ENCODE data around the gene BPHL. TPM values are rescaled to one million over a fixed set of nuclear protein-coding genes. Genes with fewer than 3 reads are reported as not detected.

Gene BPHL
- polyA plus RNA-seq, 1 of the 3 experiments (the other 2 are of a cell fraction), result 21.7 TPM

DNA sequence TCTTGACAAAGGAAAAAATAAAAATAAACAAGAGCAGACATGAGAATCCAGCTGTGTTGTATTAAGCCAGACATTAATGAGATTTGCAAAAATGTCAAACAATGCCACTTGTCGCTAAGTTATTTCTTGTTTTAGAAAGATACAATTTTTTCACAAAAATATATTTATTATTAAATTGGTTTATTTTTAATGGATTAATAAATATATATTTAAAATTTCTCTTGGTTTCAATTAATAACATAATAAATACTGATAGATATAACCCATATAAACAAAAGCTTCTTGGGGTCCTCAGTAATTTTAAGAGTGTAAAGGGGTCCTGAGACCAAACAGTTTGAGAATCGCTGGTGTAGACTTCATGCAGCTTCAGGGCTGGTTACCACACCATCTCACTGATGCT, 82.9 kb downstream of the BPHL start:
- 90% methylated on average over 2 of the region's 2 CpGs for WGBS (ENCODE audit: low lambda C conversion rate)

More for the DNA sequence above, 82.9 kb downstream of the BPHL start:
- ChIA-PET CTCF (no interaction called here), POLR2A (no interaction called here)
- H3K27me3 ChIP-seq (ENCODE audit: insufficient read depth), result no peaks in the 10 kb centered on the region
- no peaks in the 10 kb centered on the region for H3K4me1 ChIP-seq (ENCODE audit: control insufficient read depth in 1 of 2, insufficient read depth in 2 of 2, low read depth in 1 of 2, low read length in 1 of 2)
- no peak overlapping the region for H3K27ac ChIP-seq (ENCODE audit: low read depth in 2 of 2, low read length in 1 of 2)
- H3K9me2 ChIP-seq, result no peaks in the 10 kb centered on the region
- H3K79me2 ChIP-seq (ENCODE audit: insufficient read depth), result no peaks in the 10 kb centered on the region
- H4K20me1 ChIP-seq (ENCODE audit: insufficient read depth), result no peaks in the 10 kb centered on the region
- no peak overlapping the region for H3K9ac ChIP-seq
- H3K4me2 ChIP-seq, result no peak overlapping the region
- H3K4me3 ChIP-seq (ENCODE audit: low read depth in 2 of 2, low read length in 1 of 2), result no peak overlapping the region
- H3F3A ChIP-seq (replicated peaks; ENCODE audit: insufficient read depth), result no peaks in the 10 kb centered on the region
- no peaks in the 10 kb centered on the region for H3K9me3 ChIP-seq
- no peaks in the 10 kb centered on the region for H3K36me3 ChIP-seq (replicated peaks in 1 of 2; ENCODE audit: control insufficient read depth in 1 of 2, insufficient read depth in 2 of 2, low read length in 1 of 2)
- DNase-seq, result no peak
- no peak overlapping the region for H2AFZ ChIP-seq (ENCODE audit: low read depth)
- TF ChIP-seq, protein P1, sequence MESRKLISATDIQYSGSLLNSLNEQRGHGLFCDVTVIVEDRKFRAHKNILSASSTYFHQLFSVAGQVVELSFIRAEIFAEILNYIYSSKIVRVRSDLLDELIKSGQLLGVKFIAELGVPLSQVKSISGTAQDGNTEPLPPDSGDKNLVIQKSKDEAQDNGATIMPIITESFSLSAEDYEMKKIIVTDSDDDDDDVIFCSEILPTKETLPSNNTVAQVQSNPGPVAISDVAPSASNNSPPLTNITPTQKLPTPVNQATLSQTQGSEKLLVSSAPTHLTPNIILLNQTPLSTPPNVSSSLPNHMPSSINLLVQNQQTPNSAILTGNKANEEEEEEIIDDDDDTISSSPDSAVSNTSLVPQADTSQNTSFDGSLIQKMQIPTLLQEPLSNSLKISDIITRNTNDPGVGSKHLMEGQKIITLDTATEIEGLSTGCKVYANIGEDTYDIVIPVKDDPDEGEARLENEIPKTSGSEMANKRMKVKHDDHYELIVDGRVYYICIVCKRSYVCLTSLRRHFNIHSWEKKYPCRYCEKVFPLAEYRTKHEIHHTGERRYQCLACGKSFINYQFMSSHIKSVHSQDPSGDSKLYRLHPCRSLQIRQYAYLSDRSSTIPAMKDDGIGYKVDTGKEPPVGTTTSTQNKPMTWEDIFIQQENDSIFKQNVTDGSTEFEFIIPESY (IDR thresholded peaks at IDR 0.05; ENCODE audit: borderline replicate concordance, low read depth), result no peak
- no peak for TF ChIP-seq FOXM1 (IDR thresholded peaks at IDR 0.05; ENCODE audit: low read depth)
- no peak for TF ChIP-seq RXRA (IDR thresholded peaks at IDR 0.05; ENCODE audit: borderline replicate concordance, low read depth)
- no peak for TF ChIP-seq SIN3A (IDR thresholded peaks at IDR 0.05; ENCODE audit: borderline replicate concordance, low read depth, low read length)
- TF ChIP-seq, protein P2, sequence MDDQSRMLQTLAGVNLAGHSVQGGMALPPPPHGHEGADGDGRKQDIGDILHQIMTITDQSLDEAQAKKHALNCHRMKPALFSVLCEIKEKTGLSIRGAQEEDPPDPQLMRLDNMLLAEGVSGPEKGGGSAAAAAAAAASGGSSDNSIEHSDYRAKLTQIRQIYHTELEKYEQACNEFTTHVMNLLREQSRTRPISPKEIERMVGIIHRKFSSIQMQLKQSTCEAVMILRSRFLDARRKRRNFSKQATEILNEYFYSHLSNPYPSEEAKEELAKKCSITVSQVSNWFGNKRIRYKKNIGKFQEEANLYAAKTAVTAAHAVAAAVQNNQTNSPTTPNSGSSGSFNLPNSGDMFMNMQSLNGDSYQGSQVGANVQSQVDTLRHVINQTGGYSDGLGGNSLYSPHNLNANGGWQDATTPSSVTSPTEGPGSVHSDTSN (IDR thresholded peaks at IDR 0.05), result no peak
- TF ChIP-seq NFIC (IDR thresholded peaks at IDR 0.05; ENCODE audit: borderline replicate concordance), result no peak
- no peak for TF ChIP-seq FOXJ3 (CRISPR knock-in tag; IDR thresholded peaks at IDR 0.05)
- TF ChIP-seq EZH2phosphoT487 (IDR thresholded peaks at IDR 0.05; ENCODE audit: borderline replicate concordance, low read depth), result no peak
- TF ChIP-seq TCF12 (IDR thresholded peaks at IDR 0.05), result no peak
- TF ChIP-seq, protein P3, sequence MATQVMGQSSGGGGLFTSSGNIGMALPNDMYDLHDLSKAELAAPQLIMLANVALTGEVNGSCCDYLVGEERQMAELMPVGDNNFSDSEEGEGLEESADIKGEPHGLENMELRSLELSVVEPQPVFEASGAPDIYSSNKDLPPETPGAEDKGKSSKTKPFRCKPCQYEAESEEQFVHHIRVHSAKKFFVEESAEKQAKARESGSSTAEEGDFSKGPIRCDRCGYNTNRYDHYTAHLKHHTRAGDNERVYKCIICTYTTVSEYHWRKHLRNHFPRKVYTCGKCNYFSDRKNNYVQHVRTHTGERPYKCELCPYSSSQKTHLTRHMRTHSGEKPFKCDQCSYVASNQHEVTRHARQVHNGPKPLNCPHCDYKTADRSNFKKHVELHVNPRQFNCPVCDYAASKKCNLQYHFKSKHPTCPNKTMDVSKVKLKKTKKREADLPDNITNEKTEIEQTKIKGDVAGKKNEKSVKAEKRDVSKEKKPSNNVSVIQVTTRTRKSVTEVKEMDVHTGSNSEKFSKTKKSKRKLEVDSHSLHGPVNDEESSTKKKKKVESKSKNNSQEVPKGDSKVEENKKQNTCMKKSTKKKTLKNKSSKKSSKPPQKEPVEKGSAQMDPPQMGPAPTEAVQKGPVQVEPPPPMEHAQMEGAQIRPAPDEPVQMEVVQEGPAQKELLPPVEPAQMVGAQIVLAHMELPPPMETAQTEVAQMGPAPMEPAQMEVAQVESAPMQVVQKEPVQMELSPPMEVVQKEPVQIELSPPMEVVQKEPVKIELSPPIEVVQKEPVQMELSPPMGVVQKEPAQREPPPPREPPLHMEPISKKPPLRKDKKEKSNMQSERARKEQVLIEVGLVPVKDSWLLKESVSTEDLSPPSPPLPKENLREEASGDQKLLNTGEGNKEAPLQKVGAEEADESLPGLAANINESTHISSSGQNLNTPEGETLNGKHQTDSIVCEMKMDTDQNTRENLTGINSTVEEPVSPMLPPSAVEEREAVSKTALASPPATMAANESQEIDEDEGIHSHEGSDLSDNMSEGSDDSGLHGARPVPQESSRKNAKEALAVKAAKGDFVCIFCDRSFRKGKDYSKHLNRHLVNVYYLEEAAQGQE (IDR thresholded peaks at IDR 0.05; ENCODE audit: low read depth, low read length), result no peak
- TF ChIP-seq RCOR1 (IDR thresholded peaks at IDR 0.05; ENCODE audit: low read length), result no peak

Small RNAs within 50 kb of the gene (small RNA-seq; reads per million reads assigned to genes)
- 0 reads per million in 7 experiments for gene RNA5SP201

Other genes with a start within 250 kb of the BPHL start
- 0.19 and 0.28 TPM in 2 replicates for gene SERPINB9, start 215.4 kb upstream of the BPHL start, polyA plus RNA-seq (2012; rRNA removed)
- 102 and 111 TPM in 2 replicates for gene SERPINB6, start 147.1 kb upstream of the BPHL start, polyA plus RNA-seq (2012; rRNA removed)
- 19.2 and 22.5 TPM in 2 replicates for gene NQO2, start 118.8 kb upstream of the BPHL start, polyA plus RNA-seq (2012; rRNA removed)
- 12.0 and 15.7 TPM in 2 replicates for gene RIPK1, start 50.2 kb upstream of the BPHL start, polyA plus RNA-seq (2012; rRNA removed)
- gene TUBB2A, start 38.8 kb downstream of the BPHL start, polyA plus RNA-seq (2012; rRNA removed), result 169 and 199 TPM in 2 replicates
- 161 and 162 TPM in 2 replicates for gene TUBB2B, start 108.9 kb downstream of the BPHL start, polyA plus RNA-seq (2012; rRNA removed)
- gene PSMG4, start 140.2 kb downstream of the BPHL start, polyA plus RNA-seq (2012; rRNA removed), result 60.0 and 61.3 TPM in 2 replicates

Measured in SK-N-SH (cell line).